ENCODE results near the gene CARTPT.

CARTPT gene

DNA sequence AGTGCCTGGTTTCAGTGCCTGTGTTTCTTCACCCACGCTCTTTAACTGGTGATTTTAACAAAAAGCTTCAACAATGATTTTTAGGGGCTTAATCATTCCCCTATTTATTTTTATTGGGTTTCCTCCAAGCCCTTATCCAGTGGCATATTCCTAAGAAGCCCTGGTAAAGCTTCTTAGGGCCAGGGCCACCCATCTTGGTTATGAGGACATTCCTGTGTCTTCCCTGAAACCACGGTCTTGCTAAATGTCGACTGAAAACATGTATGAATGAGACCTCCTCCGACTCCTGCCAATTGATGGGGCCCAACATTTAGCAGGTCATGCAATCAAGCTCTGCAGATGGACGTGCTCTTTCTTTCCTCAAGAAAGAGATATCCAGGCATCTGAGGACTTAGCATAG, 13.7 kb upstream of the CARTPT start:
- TF ChIP-seq, protein P1, sequence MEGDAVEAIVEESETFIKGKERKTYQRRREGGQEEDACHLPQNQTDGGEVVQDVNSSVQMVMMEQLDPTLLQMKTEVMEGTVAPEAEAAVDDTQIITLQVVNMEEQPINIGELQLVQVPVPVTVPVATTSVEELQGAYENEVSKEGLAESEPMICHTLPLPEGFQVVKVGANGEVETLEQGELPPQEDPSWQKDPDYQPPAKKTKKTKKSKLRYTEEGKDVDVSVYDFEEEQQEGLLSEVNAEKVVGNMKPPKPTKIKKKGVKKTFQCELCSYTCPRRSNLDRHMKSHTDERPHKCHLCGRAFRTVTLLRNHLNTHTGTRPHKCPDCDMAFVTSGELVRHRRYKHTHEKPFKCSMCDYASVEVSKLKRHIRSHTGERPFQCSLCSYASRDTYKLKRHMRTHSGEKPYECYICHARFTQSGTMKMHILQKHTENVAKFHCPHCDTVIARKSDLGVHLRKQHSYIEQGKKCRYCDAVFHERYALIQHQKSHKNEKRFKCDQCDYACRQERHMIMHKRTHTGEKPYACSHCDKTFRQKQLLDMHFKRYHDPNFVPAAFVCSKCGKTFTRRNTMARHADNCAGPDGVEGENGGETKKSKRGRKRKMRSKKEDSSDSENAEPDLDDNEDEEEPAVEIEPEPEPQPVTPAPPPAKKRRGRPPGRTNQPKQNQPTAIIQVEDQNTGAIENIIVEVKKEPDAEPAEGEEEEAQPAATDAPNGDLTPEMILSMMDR (conservative IDR thresholded peaks at IDR 0.05): no peak
- no peak for TF ChIP-seq ZFX (IDR thresholded peaks at IDR 0.05)
- no peak overlapping the region for H3K27ac ChIP-seq

DNA sequence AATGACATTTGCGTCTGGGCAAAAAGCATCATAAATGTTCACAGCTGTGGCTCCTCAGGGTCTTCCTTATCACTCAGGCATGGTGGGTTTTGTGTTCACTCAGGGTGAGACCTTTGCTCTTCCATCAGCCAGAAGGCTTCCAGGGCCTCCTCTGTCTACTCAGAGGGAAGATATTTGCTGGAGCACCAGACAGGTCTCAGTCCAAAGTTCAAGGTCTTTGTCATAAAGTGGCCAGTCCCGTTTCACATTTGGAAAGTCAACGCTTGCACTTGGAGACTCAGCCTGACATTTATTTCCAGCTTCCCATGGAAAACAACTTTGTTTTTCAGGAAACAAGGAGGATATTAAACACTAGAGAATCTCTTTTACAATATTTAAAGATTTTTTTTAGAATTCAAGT, 12.2 kb upstream of the CARTPT start:
- TF ChIP-seq, protein P1 (conservative IDR thresholded peaks at IDR 0.05): no peak
- no peak for TF ChIP-seq ZFX (IDR thresholded peaks at IDR 0.05)

DNA sequence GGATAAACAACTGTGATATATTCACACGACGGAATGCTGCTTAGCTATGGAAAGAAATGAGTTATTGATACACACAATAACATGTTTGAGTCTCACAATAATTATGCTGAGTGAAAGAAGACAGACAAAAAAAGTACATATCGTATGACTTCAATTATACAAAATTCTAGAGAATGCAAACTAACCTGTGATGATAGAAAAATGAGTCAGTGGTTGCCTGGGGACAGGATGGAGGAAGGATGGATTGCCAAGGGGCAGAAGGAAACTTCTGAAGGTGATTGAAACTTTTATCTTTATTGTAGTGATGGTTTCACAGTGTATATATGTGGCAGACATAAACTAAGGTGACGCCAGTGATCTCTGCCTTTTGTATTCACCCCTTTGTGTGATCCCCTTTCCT, 7.5 kb upstream of the CARTPT start:
- H3K27ac ChIP-seq: no peak overlapping the region
- TF ChIP-seq, protein P1 (conservative IDR thresholded peaks at IDR 0.05): no peak
- TF ChIP-seq ZFX (IDR thresholded peaks at IDR 0.05): no peak

More for the DNA sequence above, 12.2 kb upstream of the CARTPT start:
- no peak overlapping the region for H3K27ac ChIP-seq

DNA sequence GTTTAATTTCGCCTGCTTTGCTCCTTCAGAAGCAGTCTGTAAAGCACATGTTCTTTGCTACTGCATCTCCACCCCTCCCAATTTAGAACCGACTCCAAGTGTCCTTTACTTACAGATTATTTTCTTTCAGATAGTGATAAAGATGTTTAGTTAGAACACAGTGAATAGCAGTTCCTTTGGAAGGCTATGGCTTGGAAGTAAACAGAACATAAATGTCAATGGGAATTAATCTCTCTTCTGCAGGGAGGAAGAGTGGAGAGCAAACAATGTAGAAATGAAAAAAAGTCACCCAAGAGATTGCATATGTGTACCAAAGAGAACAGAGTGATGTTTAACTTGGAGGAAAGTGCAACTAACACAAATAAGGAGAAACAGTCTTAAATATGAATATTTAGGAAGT, 4.2 kb upstream of the CARTPT start:
- TF ChIP-seq, protein P1 (conservative IDR thresholded peaks at IDR 0.05): no peak
- no peak for TF ChIP-seq ZFX (IDR thresholded peaks at IDR 0.05)
- H3K27ac ChIP-seq: peak overlapping the region; percentile 100

DNA sequence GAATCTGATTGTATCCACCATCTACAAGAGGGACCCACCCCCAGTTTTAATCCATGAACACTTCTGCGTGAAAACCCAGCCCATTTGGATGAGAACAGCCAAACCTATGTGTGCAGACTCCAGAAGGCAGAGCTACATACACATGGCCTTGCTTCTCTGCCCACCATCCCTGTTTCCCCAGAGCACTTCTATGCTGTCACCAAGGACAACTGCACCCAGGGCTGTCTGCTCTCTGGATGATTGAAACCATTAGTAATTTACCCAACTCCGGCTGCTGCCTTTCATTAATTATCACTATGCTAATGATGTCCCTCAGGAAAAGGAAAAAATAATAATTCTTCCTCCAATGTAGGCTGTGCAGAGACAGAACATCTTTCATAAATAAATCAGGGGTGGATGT, 8.9 kb downstream of the CARTPT start:
- no peak overlapping the region for H3K27ac ChIP-seq
- TF ChIP-seq ZFX (IDR thresholded peaks at IDR 0.05): no peak
- TF ChIP-seq, protein P1 (conservative IDR thresholded peaks at IDR 0.05): no peak

DNA sequence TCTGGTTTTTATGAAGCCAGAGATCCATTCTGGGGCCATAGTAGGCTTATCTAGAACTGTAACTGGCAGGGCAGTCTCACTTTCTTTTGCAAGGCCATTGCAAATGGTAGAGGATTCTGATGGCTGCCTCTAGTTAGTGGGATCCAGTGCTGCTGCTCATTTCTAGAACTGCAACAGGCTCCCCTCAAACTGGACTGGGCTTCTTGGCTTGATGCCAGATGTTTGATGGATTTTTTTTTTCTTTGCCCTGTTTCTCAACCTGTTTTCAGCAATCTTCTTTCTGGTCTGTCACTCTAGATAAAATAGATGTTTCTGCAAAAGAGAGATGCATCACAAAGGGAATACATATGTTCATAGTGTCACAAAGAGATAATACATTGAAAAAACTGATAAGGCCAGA, 11.9 kb downstream of the CARTPT start:
- H3K27ac ChIP-seq: no peak overlapping the region
- TF ChIP-seq ZFX (IDR thresholded peaks at IDR 0.05): no peak
- TF ChIP-seq, protein P1 (conservative IDR thresholded peaks at IDR 0.05): no peak

DNA sequence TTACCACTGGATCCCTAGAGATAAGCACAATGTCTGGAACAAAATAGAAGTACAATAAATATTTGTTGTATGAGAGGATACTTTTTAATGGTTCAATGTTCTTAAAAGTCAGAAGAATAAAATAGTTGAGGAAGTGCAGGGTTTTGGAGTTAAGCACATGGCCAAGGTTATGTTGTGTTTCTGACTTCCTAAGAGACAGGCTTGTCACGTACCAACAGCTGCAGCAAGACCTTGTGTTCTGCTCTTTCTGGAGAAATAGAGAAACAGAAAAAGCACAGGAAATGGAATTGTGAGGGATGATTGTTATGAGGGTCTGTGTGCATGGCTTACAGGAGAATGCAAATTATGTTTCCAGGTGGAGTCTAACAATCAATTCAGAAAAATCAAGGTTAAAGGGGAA, 12.9 kb downstream of the CARTPT start:
- H3K27ac ChIP-seq: no peak overlapping the region
- TF ChIP-seq ZFX (IDR thresholded peaks at IDR 0.05): no peak
- TF ChIP-seq, protein P1 (conservative IDR thresholded peaks at IDR 0.05): no peak

Data from C4-2B (cell line).